HUDEP-2 (cell line): ENCODE measurements around the gene ZNF598.
A peak's percentile ranks its signal among the peaks of the same experiment; 100 is the strongest.

ENCODE experiments used
- DNase-seq, 76 experiments: peaks; one replicate each; lab custom pipeline; 2025; ENCODE audit not compliant: unreplicated experiment in 76 of 76; lab: John Stamatoyannopoulos, UW

ZNF598 gene

GRCh38 chr16:2009791-2010510 lies at the start of gene ZNF598:
TSS of gene ZNF598 (minus strand) at chr16:2009821.
- peak in 65 of 76 experiments; percentile 19 to 79 (median 60) for DNase-seq

- DNase-seq: no peak
Observed at GRCh38 chr16:2058872-2059271, 49.3 kb upstream of the ZNF598 start.

- DNase-seq: no peak
Observed at GRCh38 chr16:2058420-2058819, 48.8 kb upstream of the ZNF598 start.

GRCh38 chr16:2057438-2057837 lies 47.8 kb upstream of the ZNF598 start:
- DNase-seq: no peak

GRCh38 chr16:2056681-2057407 lies 47.2 kb upstream of the ZNF598 start:
- peak in 3 of 76 experiments; percentile 13 to 19 (median 14) for DNase-seq

GRCh38 chr16:2056077-2056476 lies 46.5 kb upstream of the ZNF598 start:
- no peak for DNase-seq

GRCh38 chr16:2054543-2055245 lies 45.1 kb upstream of the ZNF598 start:
- no peak for DNase-seq

- no peak for DNase-seq
Observed at GRCh38 chr16:2053897-2054296, 44.3 kb upstream of the ZNF598 start.

- DNase-seq: no peak
Observed at GRCh38 chr16:2053211-2053610, 43.6 kb upstream of the ZNF598 start.

- peak in 2 of 76 experiments; percentile 13 to 17 for DNase-seq
Observed at GRCh38 chr16:2048116-2048543, 38.5 kb upstream of the ZNF598 start.

- DNase-seq: peak in 75 of 76 experiments; percentile 22 to 96 (median 90)
Observed at GRCh38 chr16:2047330-2048115, 37.9 kb upstream of the ZNF598 start, which contains the start of the genes NTHL1 and TSC2. TSS of gene NTHL1 (minus strand) at chr16:2047834. CDS start at chr16:2047823, 11 bp downstream. TSS of gene TSC2 (plus strand) at chr16:2047985. CDS start at chr16:2048616, 631 bp downstream.

- peak in 1 of 76 experiments; percentile 64 for DNase-seq
Observed at GRCh38 chr16:2046893-2047329, 37.3 kb upstream of the ZNF598 start.

- no peak for DNase-seq
Observed at GRCh38 chr16:2045965-2046892, 36.6 kb upstream of the ZNF598 start.

- DNase-seq: no peak
Observed at GRCh38 chr16:2044541-2044940, 34.9 kb upstream of the ZNF598 start.

- no peak for DNase-seq
Observed at GRCh38 chr16:2043667-2044451, 34.2 kb upstream of the ZNF598 start.

- no peak for DNase-seq
Observed at GRCh38 chr16:2042986-2043666, 33.5 kb upstream of the ZNF598 start.

GRCh38 chr16:2042171-2042985 lies 32.8 kb upstream of the ZNF598 start:
- DNase-seq: no peak
